ENCODE results near the gene CLSTN3.
A peak's percentile ranks its signal among the peaks of the same experiment; 100 is the strongest.
"Not testable (repeated sequence)": the region's sequence is repeated elsewhere in the genome, so short reads cannot be mapped to it uniquely, and the experiment has no call there.

CLSTN3 gene

DNA sequence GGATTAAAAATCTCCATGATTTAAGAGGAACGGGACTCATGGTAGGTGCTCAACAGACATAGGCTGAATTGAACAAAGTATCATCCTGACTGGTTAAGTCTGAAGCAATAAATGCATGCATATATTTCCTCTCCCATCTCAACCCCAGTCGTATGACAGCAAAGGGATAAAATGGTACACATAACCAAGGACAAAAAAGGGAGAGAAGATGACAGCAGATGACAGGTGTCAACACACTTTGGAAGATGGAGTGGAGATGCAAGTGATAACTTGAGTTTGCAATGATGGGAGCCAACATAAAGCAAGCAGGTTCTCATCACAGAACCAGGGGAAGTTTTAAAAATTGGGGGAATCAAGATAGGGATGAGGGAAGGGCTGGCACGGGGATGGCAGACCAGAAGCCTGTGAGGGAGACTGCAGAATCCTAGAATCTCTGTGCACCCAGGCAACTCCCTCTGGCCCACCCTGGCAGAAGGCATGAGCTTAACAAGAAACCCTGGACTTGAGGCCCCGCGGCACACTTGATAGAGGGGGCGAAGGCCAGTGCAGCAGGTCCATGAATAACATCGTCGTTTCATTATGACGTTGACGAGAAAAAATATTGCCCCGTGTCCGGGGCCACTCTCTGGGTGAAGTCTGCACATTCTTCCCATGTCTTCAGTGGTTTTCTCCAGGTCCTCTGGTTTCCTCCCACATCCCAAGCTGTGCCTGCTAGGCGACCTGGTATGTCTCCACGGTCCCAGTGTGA lies 26.2 kb upstream of the CLSTN3 start:
- no peak for DNase-seq (ENCODE audit: low read depth in 2 of 2)

DNA sequence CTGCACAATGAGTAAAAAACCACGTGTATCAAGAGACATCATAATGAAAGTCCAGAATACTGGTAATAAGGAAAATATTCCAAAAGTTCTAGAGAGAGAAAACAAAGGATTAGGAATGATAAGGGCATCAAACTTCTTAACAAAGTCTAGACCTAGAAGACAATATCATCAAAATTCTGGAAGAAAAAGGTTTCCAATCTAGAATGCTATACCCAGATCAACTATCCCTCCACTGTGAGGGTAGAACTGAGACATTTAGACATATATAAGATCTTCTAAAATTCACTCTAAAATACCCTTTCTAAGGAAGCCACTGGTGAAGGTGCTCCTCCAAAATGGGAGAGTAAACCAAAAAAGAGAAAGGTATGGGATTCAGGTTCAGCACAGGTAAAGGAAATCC lies 24.1 kb upstream of the CLSTN3 start:
- DNase-seq (ENCODE audit: low read depth in 2 of 2): no peak

DNA sequence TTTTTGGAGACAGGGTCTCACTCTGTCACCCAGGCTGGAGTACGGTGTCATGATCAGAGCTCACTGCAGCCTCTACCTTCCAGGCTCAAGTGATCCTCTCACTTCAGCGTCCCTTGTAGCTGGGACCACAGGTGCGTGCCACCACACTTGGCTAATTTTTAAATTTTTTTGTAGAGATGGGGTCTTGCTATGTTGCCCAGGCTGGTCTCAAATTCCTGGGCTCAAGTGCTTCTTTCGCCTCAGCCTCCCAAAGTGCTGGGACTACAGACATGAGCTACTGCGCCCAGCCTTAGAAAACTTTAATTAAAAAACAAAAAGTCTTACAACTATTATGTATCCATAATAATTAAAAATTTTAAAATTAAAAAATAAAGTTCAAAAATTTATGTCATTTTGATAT lies 23.0 kb upstream of the CLSTN3 start:
- not testable (repeated sequence) for DNase-seq (ENCODE audit: low read depth in 2 of 2)

DNA sequence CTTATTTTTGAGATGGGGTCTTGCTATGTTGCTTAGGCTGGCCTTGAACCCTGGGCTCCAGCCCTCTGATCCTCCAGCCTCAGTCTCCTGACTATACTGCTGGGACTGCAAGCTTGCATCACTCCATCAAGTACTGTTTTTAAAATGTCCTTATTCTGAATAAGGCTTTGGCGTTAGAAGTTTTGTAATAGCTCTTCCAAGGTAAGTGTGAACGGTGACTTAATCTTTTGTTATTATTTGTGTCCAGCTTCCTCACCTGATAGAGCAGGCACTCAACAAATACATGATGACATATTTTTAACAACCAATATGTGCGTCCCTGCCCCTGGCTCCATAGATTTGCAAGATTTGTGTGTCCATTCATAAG lies 22.6 kb upstream of the CLSTN3 start:
- no peak for DNase-seq (ENCODE audit: low read depth in 2 of 2)

DNA sequence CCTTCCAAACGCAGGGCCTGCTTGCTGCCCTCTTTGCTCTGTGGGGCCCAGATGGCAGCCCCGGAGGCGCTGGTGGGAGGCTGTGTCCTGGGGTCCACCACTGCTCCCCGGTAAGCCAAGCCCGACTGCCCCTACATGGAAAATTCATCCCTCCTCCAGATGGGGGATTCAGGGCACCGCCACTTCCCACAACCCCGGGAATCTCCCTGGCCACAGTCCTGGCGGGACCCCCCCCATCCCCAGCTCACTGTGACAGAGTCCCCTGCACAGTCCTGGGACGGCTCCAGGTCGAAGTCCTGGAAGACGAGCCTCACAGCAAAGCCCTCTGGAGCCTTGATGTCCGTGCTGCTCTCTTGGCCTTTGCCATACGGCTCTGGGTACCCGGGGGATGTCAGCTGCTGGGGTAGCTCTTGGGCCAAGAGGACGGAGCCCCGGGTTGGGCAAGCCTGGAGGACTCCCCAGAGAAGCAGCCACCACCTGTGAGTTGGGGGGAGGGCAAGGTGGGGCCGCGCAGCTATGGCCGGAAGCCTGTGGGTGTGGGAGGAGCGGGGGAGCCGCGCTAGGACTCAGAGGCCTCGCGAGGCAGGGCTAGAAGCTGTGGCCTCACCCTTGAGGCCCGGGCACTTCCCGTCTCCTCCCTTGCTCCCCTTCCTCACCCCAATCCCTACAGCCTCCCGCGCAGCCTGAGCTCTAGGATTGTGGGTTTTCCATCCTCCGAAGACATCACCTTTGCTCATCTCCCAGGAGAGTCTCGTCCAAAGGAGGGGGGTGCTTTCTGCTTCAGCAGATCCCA lies 22.0 kb upstream of the CLSTN3 start:
- peak; percentile 50 to 59 for DNase-seq (ENCODE audit: low read depth in 2 of 2)

DNA sequence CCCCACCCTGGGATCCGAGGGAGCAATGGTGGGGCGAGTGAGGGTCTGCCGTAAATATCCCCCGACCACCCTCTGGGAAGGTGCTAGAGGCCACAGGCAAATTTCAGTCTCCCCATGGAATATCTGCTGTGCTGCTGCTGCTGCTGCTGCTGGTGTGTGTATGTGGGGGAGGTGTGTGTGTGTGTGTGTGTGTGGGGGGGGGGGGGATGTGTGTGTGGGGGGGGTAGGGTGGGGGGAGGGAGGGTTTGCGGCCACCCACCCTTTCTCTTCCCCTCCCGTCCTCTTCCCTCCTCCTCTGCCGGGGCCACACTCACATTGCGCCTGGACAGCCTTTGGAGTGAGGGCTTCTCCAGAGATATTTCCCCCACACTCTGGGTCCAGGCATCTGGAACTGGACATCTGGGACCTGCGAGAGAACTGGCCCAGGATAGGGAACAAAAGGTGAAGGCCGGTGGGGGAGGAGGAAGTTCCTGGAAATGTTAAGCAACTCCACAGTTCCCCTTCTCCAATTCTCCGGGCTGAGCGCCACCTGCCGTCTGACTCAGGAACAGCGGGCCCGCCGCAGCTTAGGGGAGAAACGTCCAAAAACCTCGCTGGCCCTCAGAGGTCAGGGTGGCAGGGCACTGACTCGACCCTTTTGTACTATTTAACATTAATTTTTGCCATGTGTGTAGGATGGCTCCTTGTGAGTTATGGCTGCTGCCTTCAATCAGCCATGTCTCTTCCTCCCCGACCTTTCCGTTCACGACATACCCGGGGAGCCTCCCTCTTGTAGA lies 21.2 kb upstream of the CLSTN3 start, which contains the start of gene C1RL:
TSS of gene C1RL (minus strand) at position 419 of the 776 bp plus-strand sequence. CDS start at position 385, 34 bp downstream.
- peak; percentile 81 for DNase-seq (ENCODE audit: low read depth in 2 of 2)

DNA sequence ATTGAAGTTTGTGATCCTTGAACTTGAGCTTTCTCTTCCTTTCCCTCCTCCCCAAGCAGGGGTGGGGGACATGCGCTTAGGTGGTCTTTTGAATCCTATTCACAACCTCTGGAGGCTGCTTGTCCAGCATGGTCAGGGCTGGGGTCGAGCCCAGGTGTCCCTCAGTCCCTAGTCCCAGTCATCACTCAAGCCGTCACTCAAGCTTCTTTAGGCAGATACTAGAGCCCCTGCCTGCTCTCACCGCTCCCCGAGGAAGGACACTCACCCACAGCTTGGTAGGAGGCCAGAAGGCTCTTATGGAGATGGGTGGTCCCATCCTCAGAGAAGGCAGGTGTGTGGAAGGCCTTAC lies 20.6 kb upstream of the CLSTN3 start:
- DNase-seq (ENCODE audit: low read depth in 2 of 2): no peak

DNA sequence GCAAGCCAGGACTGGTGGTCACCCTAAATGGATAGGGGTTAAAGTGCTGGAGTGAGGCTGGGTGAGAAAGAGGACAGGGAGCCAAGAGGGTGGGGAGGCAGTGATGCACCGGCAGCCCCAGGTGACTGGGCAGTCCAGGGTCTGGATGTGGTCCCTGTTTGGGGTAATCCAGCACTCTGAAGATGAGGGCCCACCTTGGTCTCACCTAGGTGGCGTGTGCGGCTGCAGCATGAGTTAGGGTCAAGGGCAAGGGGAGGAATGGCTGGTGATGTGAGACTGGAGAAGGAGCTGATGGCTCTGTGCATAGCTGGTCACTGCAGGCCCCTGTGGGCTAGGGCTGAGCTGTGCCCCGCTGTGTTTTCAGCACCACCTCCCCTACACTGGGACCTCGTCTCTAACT lies 19.5 kb upstream of the CLSTN3 start:
- DNase-seq (ENCODE audit: low read depth in 2 of 2): no peak

DNA sequence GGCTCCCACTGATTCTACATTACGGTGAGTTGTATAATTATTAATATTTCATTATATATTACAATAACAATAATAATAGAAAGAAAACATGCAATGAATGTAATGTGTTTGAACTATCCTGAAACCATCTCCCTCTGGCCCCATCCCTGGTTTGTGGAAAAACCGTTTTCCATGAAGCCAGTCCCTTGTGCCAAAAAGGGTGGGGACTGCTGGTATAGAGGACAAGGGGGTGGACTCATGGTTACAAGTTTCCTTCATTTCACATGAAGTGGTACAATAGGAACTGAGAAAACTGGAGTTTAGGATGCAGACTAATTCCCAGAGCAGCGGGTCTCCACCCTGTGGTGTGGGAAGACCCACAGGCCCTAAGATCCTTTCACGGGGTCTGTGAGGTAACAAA lies 18.1 kb upstream of the CLSTN3 start:
- DNase-seq (ENCODE audit: low read depth in 2 of 2): no peak

DNA sequence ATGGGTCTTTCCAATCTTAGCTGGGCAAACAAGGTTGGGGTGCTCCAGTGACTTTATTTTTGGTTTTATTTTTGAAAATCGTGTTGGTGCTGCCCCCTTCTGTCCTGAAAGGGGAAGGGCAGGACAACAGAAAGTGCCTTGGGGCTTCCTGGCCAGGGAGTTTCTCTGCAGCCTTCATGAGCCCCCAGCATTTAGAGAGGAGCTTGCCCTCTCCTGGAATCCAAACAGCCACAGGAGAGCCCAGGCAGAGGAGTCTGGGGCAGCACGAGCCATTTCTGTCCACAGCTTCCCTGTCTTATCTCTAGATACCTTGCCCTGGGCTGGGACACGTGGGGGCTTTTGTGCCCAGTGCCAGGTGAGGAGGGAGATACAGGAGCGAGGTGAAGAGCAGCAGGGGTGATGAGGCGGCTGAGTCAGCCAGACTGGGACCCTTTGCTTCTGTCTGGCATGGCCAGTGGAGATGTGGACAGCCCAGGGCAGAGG lies 16.7 kb upstream of the CLSTN3 start:
- peak; percentile 14 to 32 for DNase-seq (ENCODE audit: low read depth in 2 of 2)

DNA sequence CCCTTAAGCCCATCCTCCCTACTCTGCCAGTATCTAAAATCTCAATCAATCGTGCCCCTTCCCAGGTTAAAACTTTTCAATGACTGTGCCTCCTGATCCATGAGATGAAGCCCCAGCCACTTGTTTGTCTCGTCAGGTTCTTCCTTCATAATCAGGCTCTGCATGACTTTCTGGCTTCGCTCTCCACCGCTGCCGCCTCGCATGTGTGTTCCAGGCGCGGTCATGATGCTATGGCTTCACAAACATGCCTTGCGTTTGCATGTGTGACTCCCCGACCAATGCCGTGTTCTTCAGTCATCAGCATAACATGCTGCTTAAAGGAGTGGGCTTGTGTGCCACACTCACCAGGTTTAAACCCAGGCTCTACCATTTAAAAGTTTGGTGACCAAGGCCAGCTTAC lies 16.2 kb upstream of the CLSTN3 start:
- DNase-seq (ENCODE audit: low read depth in 2 of 2): no peak

DNA sequence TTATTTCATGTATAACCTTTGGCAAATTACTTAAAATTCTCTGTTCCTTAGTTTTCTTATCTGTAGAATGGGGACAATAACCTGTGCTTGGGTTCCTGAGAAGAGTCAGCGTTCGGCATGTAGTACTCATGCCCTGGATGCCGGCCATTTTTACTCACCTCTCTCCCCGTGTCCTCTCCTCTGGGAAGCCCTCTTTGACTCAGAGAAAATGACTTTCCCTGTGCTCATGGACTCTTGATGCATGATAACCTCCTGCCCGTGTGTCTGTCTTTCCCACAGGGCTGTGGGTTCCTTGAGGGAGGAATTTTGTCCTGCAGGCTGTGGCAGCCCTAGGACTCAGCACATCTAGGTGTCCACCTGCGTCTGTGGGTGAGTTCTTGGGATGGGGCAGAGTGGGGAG lies 15.3 kb upstream of the CLSTN3 start:
- DNase-seq (ENCODE audit: low read depth in 2 of 2): no peak

DNA sequence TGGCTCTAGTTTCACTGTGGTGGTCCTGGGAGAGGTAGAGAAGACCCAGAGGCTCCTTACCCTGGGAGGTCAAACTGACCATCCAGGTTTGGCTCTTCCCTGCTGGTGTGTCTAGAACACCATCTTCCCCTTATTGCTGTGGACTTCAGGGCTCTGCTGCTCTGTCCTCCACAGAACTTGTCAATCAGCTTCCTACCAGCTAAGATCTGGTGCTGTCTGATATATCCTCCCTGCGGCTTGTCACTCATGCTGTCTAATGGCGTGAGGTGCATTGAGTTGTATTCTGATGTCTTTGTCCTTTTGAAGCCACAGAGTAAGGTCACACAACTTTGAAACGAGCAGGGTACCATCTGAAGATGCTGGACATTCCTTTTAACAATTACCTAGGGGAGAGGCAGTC lies 14.0 kb upstream of the CLSTN3 start:
- no peak for DNase-seq (ENCODE audit: low read depth in 2 of 2)

DNA sequence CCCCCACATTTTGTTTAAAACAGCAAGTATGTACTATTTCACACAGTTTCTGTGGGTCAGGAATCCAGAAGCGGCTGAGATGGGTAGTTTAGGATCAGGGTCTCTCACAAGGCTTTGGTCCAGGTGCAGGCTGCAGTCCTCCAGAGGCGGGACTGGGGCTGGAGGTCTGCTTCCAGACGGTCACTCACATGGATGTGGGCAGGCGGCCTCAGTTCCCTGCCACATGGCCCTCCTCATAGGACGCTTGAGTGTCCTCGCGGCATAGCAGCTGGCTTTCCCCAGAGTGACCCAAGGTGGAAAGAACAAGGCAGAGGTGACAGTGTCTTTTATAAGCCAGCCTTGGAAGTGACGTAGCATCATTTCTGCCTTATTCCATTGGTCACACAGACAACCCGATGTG lies 13.3 kb upstream of the CLSTN3 start:
- DNase-seq (ENCODE audit: low read depth in 2 of 2): no peak

DNA sequence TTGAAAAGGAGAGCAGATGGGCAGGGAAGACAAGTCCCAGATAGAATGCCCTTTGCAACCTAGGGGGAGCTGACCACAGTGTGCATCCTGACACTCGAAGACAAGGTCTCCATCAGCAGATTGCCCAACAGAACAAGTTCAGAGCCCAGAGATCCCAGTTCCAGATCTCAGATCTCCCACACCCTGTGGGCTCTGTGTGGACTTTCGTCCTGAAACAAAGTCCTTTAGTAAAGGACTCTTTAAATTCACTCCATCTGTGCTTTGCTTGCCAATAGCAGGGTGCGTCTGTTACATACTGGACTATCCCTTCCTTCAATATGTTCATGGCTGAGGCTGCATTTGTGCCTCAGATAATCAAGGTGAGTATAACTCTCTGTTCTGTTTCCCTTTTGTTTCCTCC lies 12.5 kb upstream of the CLSTN3 start:
- DNase-seq (ENCODE audit: low read depth in 2 of 2): no peak

DNA sequence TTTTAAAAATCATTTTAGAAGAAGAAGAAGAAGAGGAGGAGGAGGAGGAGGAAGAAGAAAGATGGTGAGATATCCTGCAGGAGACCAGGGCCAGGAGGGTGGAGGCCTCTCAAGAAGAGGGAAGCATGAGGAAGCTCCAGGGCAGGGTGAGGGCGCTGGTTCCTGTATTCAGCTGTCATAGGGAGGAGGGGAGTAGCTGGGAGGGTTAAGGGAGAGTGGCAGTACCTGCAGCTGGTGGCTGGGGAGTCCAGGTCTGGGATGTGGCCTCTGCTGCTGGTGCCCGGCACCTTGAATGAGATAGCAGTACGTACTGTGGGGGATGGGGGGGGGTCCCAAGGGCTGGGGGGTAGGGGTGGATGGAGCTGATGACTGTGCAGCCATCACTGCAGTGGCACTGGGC lies 11.3 kb upstream of the CLSTN3 start:
- no peak for DNase-seq (ENCODE audit: low read depth in 2 of 2)

DNA sequence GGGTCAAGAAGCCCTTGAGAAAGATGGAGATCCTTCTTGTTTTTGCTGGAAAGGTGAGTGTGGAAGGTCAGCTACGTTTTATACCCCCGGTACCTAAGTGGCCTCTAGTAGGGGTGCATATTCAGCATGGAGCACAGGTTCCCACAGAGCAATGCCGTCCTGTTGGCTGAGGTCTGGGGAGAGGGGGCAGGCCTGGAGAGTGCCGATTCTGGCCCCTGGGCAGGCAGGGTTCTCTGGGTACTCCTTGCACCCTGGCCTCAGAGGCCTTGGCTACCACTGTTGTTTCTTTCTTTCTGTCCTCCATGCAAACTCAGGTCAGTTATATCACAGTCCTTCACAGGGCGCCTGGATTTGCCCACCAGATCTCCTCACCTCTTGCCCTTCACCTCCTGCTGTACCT lies 10.0 kb upstream of the CLSTN3 start:
- DNase-seq (ENCODE audit: low read depth in 2 of 2): no peak

DNA sequence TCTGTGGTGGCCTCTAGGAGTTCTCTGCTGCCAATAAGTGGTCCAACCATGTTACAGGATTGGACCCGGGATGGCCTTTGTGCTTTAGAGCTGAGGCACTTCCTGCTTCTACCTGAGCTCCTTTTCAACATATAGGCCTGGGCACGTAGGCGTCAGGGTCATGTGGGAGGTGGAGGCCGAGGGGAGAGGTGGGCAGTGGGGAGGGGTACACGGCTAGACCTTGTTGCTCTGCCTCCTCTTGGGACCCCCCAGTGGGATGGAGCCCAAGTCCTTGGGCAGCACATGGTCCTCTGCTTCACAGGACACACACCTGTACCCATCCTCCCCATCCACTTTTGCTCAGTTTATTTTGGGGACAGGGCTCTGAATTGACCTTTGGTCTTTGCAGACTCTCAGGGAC lies 8.8 kb upstream of the CLSTN3 start:
- no peak for DNase-seq (ENCODE audit: low read depth in 2 of 2)

DNA sequence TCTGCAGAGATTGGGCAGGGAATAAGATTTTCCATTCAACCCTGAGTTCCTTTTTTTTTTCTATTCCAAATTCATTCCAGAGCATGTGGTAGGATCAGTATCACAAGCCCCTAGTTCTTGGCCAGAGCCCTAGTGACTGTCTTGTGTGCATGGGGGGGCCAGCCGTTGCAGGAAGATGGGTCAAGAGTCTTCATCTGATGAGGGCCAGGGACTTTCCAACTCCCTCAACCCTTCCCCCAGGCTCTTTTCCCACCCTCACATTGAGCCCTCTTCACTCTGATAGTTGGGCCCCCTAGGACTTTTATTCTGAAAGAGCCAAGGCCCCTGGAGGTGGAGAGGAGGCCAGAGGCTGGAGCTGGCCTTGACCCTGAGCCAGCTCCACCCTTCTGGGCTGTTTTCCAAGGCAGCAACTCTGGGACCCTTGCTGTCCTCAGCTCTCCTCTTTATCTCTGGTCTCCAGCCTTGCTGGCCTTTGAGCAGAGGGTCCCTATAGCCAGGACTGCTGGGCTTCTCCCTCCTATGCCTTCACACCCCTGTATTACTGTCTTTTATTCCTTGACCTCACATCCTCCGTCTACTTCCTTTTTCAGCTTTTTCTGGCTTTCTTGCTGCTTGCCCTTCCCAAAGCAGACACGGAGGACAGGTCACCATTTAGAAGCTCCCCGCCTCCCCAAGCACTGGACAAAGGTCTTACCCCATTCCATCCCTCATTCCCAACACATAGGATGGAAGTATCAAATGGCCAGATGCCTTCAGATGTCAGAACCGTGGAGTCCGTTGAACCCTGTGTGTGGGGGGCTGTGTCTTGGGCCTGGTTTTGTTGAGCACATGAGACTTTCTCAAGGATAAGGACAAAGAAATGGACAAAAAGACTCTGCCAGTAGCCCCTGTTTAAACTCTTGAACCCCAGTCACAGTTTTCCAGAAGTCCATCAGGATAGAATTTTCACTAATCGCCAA lies 7.1 kb upstream of the CLSTN3 start:
- no peak for DNase-seq (ENCODE audit: low read depth in 2 of 2)

DNA sequence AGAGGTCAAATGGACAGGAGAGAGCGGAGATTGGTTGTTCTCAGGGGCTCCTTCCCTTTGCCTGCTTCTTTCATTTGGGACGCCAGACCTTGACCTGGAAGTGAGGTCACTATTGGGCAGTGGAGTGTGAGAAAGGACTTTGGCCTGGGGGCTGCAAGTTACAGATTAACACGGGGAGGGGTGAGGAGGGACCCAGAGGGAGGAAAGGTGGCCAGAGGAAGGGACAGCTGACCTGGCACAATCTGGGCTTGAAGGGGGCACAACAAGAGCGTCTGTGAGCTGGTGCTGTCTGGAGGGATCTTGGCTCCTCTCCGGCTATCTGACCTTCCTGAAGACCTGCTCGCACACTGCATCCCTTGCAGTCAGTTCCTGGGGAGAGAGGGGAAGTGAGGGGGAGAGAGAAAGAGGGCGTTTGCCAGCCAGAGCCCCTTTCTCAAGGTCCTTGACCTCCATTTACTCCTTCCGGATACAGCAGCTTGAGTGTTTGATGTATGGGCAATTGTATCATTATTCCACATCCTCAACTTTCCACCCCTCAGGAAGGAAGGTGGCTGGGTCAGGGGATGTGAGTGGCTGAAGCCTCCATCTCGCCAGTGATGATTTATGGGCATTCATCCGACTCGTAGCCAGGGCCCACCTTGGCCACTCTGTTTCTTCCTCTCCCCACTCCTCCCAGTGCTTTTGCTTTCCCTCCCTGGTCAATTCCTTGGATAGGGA lies 6.2 kb upstream of the CLSTN3 start:
- DNase-seq (ENCODE audit: low read depth in 2 of 2): no peak

Measured in stimulated activated CD4-positive, alpha-beta T cell treated with anti-CD3 and anti-CD28 coated beads, Interleukin-1b, Interleukin-23, amount 100 ng/mL, for 4 hours (primary cell).